Measurements from ENCODE around the gene NCKAP5L.

Gene NCKAP5L

DNA sequence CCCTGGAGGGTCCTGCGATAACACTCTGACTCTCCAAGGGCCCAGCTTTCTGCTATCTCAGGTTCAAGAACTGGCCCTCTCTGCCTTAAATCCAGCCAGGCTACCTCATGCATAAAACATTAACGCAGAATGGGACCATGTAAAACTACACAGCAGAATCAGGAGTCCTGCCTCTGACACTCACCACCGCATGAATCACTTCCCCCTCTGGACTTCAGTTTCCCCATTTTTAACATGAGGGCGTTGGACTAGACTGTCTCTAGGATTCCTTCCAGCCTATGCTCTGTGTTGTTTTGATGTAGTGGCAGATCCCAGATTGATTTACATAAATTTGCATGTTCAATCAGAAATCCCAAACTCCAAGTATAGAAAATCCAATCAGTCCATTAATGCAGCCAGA is 3.3 kb downstream of the NCKAP5L start:
- no peak for DNase-seq (ENCODE audit: low read depth in 2 of 2)

DNA sequence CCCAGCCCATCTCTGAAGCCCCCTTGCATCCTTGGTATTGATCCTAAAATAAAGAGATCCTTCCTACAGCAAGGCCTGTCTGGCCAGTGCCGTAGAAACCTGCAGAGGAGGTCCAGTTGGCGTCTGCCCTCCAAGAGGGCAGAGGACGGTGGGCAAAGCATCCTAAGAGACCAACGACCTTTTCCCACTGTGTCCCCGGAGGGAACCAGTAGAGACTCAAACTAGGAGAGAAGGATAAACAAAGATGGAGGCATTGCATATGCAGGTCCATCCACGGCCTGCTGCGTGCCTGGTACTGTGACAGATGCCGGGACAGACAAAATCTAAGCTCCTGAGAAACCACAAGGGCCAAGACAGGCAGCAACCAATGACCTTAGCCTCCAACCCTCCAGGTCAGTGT is 3.8 kb downstream of the NCKAP5L start:
- DNase-seq (ENCODE audit: low read depth in 2 of 2) = no peak

DNA sequence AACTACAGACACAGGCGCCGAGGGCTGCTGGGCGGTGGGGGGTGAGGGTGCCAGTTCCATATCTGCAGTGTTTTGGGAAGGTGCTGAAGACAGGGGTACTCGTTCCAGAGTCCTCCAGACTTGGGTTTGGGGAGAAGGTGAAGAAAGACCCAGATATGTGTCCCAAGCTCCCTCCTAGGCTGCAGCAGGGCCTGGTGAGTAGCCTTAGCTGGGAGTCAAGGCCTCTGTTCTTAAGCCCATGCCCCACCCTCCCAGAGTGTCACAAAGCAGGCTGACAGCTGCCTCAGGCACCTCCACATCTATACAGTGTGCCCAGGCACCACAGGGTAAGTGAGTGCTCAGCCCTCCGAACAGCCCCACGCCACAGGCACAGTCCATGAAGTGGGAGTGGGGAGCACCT is 4.3 kb downstream of the NCKAP5L start:
- no peak for DNase-seq (ENCODE audit: low read depth in 2 of 2)

DNA sequence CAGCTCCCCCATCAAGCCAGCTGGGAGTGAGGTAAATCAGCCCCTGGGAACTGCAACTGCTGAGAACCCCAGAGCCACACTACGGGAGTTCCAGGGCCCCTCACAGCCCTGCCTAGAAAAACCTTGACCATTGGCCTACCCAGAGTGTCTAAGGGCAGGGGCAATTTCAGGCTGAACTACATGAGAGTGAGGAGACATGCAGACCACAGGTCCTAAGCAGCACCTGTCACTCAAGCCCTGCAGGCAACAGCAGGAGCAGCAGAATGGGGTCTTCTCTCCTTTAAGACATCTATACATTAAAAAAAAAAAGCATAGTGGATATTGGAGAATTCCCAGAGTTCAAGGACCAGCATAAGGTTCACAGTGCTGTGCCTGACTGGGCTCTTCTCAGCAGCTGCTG is 4.9 kb downstream of the NCKAP5L start:
- no peak for DNase-seq (ENCODE audit: low read depth in 2 of 2)

DNA sequence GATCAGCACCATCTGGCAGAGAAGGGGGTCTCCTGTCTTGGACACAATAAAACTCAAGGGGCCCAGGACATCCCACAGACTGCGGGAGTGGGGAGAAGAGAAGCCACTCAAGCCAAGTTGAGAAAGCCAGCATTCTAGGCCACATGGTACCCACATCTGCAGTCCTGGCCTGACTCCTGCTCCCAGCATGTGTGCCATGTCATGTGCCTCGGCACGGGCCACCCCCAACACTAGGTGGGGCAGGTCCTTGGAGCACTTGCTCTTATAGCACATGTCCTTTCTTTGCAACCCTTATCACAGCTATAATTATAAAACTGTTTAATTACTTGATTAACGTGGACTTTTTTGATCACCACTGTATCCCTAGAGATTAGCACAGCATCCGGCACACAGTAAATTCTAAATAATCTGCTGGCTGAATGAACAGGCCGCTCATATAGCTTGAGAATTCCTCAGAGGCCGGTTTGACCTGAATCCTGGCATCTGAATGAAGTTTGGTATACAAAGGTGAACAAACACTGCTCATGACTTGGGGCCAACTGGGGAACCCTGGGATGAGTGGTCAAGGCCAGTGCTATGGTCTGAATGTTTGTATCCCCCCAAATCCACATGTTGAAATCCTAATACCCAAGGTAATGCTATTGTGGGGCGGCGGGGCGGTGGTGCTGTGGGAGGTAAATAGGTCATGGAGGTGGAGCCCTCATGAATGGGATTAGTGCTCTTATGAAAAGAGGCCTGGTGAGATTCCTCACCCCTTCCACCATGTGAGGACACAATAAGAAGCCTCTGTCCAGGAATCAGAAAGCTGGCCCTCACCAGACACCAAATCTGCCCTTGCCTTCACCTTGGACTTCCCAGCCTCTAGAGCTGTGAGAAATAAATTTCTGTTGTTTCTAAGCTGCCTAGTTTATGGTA is 6.6 kb downstream of the NCKAP5L start:
- DNase-seq (ENCODE audit: low read depth in 2 of 2) = no peak

DNA sequence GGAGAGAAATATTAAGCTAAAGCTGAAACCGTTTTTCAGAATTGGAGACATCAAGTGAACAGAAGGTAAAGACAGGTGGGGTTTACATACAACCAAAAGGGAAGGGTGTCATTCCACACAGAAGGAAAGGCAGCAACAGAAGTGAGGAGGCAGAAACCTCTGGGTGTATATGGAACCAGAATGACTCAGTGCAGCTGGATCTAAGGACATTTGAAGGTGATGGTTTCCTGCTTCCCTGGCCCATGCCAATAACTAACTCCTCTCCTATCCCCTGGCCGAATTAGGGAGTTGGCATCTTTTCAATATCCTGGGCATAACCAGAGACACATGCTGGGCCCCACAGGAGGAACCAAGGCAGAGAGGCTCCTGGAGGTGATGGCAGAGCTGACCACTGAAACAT is 8.4 kb downstream of the NCKAP5L start:
- no peak for DNase-seq (ENCODE audit: low read depth in 2 of 2)

DNA sequence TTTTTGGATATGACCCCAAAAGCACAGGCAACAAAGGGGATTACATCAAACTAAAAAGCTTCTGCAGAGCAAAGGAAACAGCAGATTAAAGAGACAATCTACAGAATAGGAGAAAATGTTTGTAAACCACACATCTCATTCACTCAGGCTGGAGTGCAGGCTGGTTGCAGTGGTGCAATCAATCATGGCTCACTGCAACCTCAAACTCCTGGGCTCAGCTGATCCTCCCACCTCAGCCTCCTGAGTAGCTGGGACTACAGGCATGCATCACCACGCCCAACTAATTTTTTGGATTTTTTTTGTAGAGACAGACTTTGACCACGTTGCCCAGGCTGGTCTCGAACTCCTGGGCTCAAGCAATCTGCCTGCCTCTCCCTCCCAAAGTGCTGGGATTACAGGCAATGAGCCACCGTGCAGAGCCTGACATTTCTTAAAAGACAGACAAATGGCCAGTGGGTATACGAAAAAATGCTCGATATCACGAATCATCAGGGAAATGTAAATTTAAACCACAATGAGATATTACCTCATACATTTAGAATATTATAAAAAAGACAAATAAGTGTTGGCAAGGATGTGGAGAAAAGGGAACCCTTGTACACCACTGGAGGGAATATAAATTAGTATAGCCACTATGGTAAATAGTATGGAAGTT is 9.8 kb downstream of the NCKAP5L start:
- DNase-seq (ENCODE audit: low read depth in 2 of 2) = no peak

DNA sequence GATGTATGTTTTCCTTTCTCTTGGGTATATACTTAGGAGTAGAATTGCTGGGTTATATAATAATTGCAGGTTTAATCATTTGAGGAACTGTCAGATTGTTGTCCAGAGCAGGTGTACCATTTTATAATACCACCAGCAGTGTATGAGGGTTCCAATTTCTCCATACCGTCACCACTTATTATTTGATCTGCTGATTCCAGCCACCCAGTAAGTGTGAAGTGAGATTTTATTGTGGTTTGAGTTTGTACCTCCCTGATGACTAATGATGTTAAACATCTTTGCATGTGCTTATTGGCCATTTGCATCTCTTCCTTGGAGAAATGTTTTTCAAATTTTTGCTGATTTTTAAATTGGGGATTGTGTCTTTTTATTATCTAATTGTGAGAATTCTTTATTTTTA is 15.1 kb downstream of the NCKAP5L start:
- no peak for DNase-seq (ENCODE audit: low read depth in 2 of 2)

DNA sequence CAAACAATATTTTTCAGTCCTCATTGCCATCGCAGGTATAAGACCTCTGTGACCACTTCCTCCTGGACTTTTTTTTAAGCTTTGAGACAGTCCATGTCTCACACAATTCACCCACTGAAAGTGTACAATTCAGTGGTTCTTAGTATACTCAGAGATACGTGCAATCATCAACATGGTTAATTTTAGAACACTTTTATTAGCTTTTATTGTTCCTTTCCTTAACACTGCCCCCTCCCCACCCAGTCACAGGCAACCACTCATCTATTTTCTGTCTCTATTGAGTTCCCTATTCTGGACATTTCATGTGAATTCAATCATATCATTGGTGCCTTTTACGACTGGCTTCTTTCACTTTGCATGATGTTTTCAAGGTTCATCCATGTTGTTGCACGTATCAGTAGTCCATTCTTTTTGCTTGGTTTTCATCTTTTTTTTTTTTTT is 16.2 kb downstream of the NCKAP5L start:
- no peak for DNase-seq (ENCODE audit: low read depth in 2 of 2)

DNA sequence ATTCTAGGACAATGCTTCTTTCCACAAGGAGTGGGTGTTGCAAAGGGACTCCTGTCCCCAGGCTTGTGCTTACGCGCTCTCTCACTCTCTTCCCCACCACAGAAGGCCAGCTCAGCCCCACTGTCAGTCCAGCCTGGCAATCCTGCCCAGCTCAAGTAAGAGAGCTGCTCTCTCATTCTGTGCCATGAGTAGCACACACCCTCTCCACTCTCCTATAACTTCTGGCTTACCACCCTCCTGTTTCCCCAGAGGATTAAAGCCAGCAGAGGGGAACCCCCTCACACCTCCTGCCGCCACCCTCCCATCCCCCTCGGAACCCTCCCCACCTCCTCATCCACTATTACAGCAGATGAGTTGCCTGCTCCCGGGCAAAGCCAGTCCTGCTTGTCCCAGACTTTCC is 17.1 kb downstream of the NCKAP5L start:
- no peak for DNase-seq (ENCODE audit: low read depth in 2 of 2)

DNA sequence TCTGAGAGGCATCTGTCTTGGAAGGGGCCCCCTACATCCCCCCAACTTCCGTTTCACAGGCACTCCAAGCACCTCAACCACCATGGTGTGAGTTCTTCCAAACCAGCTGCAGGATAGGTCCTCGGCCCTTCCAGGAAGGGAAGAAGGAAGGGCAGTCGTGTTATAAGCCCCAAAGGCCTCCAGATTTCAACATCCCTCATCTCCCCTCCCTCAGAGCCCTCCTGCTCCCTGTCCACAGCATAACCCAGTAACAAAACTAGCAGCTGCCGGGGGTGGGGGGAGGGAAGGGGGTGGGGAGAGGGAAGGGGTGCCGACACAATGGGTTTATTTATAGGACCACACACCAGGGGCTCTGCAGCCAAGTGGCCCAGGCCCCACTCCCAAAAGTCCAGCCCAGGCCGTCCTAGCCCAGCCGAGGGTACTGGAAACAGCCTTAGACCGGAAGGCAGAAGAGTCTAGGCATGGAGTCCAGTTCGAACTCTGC is 18.3 kb downstream of the NCKAP5L start:
- DNase-seq (ENCODE audit: low read depth in 2 of 2) = no peak

DNA sequence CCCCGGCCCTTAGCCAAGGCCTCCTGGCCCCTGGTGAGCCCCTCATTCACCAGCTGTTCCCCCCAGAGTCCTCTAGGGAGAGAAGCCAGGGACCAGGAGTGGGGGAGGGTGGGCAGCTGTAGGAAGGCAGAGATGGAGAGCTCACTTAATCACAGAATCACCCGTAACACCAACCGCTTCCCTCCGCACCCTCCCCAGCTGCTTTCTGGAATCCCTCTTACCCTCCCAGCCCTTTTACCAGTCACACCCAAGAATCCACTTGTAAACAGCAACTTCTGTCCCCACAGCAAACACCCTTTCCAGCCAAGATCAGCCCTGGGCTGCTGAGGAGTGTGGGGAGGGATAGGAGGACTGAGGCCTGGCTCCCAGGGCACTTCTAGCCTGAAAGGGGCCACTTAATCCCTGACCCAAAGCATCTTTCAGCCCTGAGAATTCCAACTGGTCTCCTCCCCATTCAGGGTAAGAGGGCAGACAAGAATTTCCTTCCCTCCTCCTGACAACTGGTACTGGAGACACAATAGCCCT is 18.8 kb downstream of the NCKAP5L start:
- no peak for DNase-seq (ENCODE audit: low read depth in 2 of 2)

DNA sequence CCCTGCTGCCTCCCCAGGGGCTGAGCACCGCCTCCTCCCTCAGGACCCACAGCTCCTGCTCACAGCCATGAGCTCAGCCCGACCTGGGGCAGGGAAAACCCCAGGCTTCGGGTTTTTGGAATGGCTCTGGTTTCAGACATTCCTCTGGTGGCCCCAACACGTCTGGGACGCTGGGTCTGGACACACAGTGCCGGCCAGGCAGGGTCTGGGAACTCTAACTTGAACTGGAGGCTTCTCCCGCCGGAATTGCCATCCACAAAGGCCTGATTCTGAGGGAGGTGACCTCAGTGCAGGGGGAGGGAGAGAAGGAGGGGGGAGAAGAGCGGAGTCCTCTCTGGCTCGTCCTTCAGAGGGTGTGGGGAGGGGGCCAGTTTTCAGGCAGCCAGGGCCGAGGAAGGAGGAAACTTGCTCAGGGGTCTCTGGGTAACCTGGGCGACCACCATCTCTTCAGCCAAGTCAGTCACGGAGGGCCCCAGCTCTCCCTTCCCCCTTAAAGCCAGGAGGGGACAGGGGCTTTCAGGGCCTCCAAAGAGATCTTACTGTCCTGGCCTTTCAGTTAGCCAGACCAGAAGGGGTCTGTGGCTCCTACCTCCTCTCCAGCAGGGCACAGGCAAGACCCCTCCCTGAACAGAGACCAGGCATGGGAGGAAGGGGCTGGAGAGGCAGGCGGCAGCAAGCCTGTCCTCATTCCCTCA is 19.4 kb downstream of the NCKAP5L start:
- no peak for DNase-seq (ENCODE audit: low read depth in 2 of 2)

DNA sequence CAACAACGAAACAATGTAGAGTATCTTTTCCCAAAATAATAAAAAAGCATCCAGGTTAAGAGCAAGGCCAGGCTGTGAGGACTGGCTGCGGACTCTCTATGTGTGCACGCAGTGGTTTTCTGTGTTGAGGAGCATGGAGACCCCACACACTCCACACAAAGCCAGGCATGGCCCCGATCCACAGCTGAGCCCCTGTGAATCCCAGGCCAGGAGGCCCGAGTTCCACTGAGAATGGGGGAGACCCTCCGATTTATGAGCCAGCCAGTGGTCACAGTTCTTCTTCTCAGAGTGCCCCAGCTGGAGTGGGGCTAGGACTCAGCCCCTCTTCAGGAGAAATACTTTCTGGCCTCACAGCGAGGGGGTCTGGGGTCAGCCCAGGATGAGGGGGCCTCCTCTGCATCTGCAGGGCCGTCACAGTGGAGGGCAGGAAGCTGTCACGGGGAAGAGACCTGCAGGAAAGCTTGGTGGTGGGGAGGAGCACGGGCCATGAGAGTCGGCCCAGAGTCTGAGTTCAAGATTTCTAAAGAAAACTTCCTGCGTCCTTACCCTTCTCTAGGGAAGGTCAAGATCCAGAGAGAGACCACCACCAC is 20.1 kb downstream of the NCKAP5L start:
- no peak for DNase-seq (ENCODE audit: low read depth in 2 of 2)

DNA sequence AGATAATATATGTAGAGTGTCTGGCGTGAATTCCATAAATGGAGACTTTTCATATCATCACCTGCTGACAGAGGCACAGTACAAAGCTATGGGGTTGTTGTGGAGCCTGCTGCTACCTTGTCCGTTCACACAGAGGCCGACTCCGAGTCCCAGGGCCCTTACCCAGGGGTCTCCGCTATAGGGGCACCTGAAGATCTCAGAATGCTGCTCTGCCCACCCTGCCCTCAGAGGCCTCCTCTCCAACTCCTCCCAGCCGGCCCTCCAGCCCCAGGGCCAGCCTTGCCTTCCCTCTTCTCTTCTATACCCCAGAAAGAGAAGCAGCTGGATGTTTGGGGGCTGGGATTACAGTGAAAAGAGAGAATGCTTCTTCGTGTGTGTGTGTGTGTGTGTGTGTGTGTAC is 21.3 kb downstream of the NCKAP5L start:
- DNase-seq (ENCODE audit: low read depth in 2 of 2) = no peak

DNA sequence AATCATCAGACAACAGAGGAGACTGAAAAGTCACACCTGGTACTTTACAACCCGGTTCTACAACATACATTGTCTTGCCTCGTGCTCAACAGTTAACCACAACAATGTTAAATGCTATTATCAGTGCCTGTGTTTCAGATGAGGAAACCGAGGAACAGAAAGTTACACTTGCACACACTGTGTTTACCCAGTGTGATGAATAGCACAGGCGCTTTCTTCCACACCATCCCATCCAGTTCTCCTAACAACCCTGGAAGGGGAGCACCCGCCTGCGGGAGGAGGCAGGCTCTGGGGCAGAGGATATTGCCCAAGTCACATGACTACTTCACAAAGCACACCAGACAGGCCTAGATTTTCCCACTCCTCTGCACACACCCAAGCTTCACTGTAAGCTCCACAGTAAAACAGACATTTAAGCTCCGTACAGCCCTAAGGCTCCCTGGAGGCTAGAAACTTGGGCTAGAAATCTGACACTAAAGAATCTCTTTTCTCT is 21.8 kb downstream of the NCKAP5L start:
- no peak for DNase-seq (ENCODE audit: low read depth in 2 of 2)

DNA sequence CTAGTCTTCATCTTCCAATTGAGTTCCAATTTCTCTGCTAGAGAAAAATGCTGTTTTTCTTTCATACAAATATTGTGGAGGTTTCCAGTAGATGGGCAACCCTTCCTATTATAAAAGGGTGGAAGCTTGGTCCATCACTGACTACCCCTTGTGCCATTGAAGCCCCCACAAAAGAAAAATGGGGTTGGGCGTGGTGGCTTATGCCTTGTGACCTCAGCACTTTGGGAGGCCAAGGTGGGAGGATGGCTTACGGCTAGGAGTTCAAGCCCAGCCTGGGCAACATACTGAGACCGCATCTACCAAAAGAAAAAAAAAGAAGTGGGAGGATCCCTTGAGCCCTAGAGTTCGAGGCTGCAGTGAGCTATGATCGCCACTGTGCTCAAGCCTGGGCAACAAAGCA is 22.8 kb downstream of the NCKAP5L start:
- DNase-seq (ENCODE audit: low read depth in 2 of 2) = no peak

DNA sequence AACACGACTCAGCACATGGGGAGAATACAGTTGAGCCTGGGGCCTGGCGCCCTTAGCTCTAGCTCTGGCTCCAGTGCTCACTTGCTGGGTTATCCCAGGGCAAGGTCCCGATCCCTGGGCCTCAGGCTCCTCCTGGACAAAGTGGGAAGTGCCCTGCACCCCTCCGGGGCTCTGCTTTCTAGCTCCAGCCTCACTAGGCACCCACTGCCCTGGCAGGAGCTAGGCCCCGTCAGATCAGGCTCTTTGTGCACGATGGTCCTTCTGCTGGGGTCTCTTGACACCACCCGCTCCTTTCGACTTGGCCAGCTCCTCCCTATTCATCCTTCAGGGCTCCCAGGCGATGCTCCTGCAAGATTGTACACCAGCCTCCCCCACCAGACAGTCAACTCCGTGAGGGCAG is 23.4 kb downstream of the NCKAP5L start:
- no peak for DNase-seq (ENCODE audit: low read depth in 2 of 2)

DNA sequence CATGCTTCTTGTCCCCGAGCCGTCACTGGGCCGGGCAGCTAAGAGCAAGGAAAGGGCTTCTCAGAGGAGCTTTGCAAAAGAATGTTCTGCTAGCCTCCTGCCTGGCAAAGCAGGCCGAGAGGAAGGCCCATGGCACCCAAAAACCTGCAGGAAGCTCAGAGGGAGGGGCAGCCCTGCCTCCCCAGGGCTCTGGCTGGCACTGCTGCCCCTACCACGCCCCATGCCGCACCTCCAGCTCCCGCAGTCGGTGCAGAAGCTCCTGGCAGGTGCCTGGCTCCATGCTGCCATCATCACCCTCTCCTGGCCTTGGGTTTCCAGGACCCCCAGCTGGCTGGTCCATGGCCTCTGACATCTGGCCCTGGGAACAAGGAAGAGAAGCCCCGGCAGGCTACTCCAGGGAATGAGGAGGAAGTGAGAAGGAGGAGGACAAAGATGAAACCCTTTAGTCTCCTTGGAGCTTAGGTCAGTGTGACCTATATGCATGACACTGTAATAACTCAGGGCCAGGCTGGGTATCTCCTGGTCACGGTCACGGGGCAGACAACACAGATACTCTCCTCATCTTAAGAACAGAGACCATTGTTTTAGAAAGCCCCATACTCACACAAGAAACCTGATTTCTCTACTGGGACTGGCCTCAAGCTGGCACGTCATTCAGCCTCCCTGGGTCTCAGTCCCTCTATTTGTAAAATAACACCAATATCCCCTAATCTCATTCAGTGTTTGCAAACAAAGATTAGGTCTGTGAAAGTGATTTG is 24.3 kb downstream of the NCKAP5L start:
- no peak for DNase-seq (ENCODE audit: low read depth in 2 of 2)

DNA sequence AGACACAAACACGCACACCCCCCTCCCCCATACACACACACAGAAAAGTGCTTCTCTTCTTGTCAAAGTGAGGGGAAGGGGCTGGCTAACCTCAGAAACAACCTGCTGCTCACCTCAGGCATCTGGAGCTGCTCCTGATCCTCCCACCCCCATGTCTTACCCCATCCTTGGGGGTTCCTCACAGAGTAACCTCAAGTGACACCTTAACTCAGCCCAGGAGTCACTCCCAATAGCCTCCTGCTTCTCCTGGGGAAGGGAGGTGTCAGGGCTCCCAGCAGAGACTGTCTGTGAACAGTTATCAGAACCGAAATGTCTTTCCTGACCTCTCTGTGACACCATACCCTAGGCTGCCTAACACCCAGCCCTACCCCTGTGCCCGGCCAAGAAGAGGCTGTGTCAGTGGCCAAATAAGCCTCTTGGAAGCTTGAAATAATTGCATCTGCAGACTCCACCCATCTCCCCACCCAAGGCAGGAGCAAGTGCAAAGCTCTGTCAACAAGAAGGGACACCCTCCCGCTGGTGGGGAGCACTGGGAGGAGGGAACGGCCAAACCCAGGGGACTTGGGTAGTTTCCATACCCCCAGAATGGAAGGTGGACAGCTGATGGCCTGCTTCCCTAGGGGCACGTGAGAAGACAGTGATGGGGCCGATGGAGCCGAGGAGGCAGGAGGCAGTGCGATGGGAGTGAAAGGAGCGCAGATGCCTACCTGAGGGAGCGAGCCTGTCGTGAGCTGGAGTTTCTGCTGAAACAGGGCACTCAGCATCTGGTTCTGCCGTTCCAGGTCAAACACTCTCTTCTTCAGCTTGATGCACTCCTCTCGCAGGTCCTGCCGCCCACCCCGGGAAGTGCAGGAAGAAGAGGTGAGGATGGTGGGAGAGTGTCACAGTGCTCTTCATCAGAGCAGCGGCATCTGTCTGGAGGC is 26.8 kb downstream of the NCKAP5L start:
- DNase-seq (ENCODE audit: low read depth in 2 of 2) = no peak
